A673 (cell line): Measurements from ENCODE around the gene ADTRP.

Source experiments
- EZH2 ChIP-seq: fragments of 200-600 bp; sonication (generic); IDR thresholded peaks from 2 replicates; pipeline ENCODE4 v1.6.1; 2017; ENCODE audit warnings: borderline replicate concordance, low read depth, mild to moderate bottlenecking, mixed read lengths, antibody characterized with exemption, low read length; ENCODE audit not compliant: poor library complexity, severe bottlenecking
- TF ChIP-seq, protein P1 (sequence below): fragments of 300-800, 200-600 bp; sonication (generic); conservative IDR thresholded peaks from 2 replicates; pipeline ENCODE4 v1.5.1; 2017; ENCODE audit warnings: low read depth, mild to moderate bottlenecking, antibody characterized with exemption, low read length, moderate library complexity, mixed read lengths

DNA sequence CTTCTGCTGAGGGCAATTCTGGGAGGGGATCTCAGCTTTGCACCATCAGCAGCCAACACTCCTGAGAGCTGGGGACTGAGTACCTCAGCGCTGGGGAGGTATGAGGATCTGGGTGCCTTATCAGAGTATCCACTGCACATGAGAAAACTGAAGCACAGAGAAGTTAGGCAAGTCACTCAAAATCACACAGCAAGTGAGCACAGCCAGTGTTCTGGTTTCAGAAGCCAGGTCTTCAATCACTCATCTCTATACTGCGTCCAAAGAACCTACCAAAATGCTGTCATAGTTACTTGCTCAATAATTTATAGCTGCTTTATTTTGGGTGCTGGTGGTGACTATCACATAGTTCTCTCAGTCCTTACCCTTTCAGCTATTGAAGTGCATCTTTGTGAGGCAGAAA lies 5.0 kb downstream of the ADTRP start:
- TF ChIP-seq, protein P1, sequence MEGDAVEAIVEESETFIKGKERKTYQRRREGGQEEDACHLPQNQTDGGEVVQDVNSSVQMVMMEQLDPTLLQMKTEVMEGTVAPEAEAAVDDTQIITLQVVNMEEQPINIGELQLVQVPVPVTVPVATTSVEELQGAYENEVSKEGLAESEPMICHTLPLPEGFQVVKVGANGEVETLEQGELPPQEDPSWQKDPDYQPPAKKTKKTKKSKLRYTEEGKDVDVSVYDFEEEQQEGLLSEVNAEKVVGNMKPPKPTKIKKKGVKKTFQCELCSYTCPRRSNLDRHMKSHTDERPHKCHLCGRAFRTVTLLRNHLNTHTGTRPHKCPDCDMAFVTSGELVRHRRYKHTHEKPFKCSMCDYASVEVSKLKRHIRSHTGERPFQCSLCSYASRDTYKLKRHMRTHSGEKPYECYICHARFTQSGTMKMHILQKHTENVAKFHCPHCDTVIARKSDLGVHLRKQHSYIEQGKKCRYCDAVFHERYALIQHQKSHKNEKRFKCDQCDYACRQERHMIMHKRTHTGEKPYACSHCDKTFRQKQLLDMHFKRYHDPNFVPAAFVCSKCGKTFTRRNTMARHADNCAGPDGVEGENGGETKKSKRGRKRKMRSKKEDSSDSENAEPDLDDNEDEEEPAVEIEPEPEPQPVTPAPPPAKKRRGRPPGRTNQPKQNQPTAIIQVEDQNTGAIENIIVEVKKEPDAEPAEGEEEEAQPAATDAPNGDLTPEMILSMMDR = no peak
- no peak for TF ChIP-seq EZH2
